ENCODE measurements around the gene NDUFAF2. TPM values are rescaled to one million over a fixed set of nuclear protein-coding genes. Genes with fewer than 3 reads are reported as not detected.

NDUFAF2 gene
- total RNA-seq, 2 donors from 2014 or later: 16.6 to 17.9 TPM

GRCh38 chr5:60918466-60918865 lies 26.5 kb upstream of the NDUFAF2 start:
- H3K9me3 ChIP-seq: no peaks in the 10 kb centered on the region
- no peaks in the 10 kb centered on the region for H3K36me3 ChIP-seq
- no peaks in the 10 kb centered on the region for H3K4me1 ChIP-seq (replicated peaks)
- H3K27me3 ChIP-seq (replicated peaks; ENCODE audit: insufficient read depth): no peaks in the 10 kb centered on the region
- no peak overlapping the region for H3K4me3 ChIP-seq
- DNase-seq (ENCODE audit: low spot score): no peak
- no peak overlapping the region for H3K27ac ChIP-seq
- intact Hi-C loops (cut with DNase I): no loop called here
- no peak for TF ChIP-seq POLR2AphosphoS5 (IDR thresholded peaks at IDR 0.05)
- TF ChIP-seq CTCF (IDR thresholded peaks at IDR 0.05): no peak
- no peak for TF ChIP-seq POLR2A (IDR thresholded peaks at IDR 0.05)
- WGBS: 98% methylated on average over 2 of the region's 2 CpGs

- intact Hi-C loops (cut with DNase I): no loop called here
- H3K36me3 ChIP-seq: no peaks in the 10 kb centered on the region
- H3K27ac ChIP-seq: no peak overlapping the region
- no peaks in the 10 kb centered on the region for H3K9me3 ChIP-seq
- no peak for DNase-seq (ENCODE audit: low spot score)
- no peak for TF ChIP-seq POLR2AphosphoS5 (IDR thresholded peaks at IDR 0.05)
- no peak for TF ChIP-seq POLR2A (IDR thresholded peaks at IDR 0.05)
- TF ChIP-seq CTCF (IDR thresholded peaks at IDR 0.05): no peak
- H3K4me3 ChIP-seq: no peak overlapping the region
- no peaks in the 10 kb centered on the region for H3K27me3 ChIP-seq (replicated peaks; ENCODE audit: insufficient read depth)
- H3K4me1 ChIP-seq (replicated peaks): no peaks in the 10 kb centered on the region
These were observed 17.6 kb upstream of the NDUFAF2 start for GRCh38 chr5:60927450-60927849.

- Histone ChIP-seq H3K27me3 (replicated peaks; ENCODE audit: insufficient read depth) (no peaks in the 10 kb centered on the region), H3K9me3 (no peaks in the 10 kb centered on the region), H3K27ac (no peak overlapping the region), H3K36me3 (no peaks in the 10 kb centered on the region), H3K4me1 (replicated peaks) (no peaks in the 10 kb centered on the region), H3K4me3 (no peak overlapping the region)
- 82% methylated on average over 6 of the region's 6 CpGs for WGBS
- TF ChIP-seq POLR2A (IDR thresholded peaks at IDR 0.05) (no peak), POLR2AphosphoS5 (IDR thresholded peaks at IDR 0.05) (no peak), CTCF (IDR thresholded peaks at IDR 0.05) (no peak)
- no peak for DNase-seq (ENCODE audit: low spot score)
- intact Hi-C loops (cut with DNase I): no loop called here
These were observed 16.0 kb upstream of the NDUFAF2 start for GRCh38 chr5:60929024-60929423.

- Histone ChIP-seq H3K4me3 (no peak overlapping the region), H3K27ac (no peak overlapping the region), H3K27me3 (replicated peaks; ENCODE audit: insufficient read depth) (no peaks in the 10 kb centered on the region), H3K4me1 (replicated peaks) (no peaks in the 10 kb centered on the region), H3K9me3 (no peaks in the 10 kb centered on the region), H3K36me3 (no peaks in the 10 kb centered on the region)
- WGBS: 77% methylated on average over 3 of the region's 3 CpGs
- DNase-seq (ENCODE audit: low spot score): no peak
- no peak for TF ChIP-seq CTCF (IDR thresholded peaks at IDR 0.05)
- TF ChIP-seq POLR2A (IDR thresholded peaks at IDR 0.05): no peak
- TF ChIP-seq POLR2AphosphoS5 (IDR thresholded peaks at IDR 0.05): no peak
- intact Hi-C loops (cut with DNase I): no loop called here
These were observed 1.4 kb upstream of the NDUFAF2 start for GRCh38 chr5:60943624-60944023.

GRCh38 chr5:60945813-60946187 lies 795 bp downstream of the NDUFAF2 start:
- DNase-seq (ENCODE audit: low spot score): peak; percentile 39
- no peaks in the 10 kb centered on the region for H3K36me3 ChIP-seq
- H3K4me1 ChIP-seq (replicated peaks): no peaks in the 10 kb centered on the region
- H3K4me3 ChIP-seq: peak overlapping the region; percentile 59 to 69
- H3K9me3 ChIP-seq: no peaks in the 10 kb centered on the region
- under 1% methylated on average over 18 of the region's 18 CpGs for WGBS
- TF ChIP-seq CTCF (IDR thresholded peaks at IDR 0.05) (no peak), POLR2A (IDR thresholded peaks at IDR 0.05) (peak; percentile 10), POLR2AphosphoS5 (IDR thresholded peaks at IDR 0.05) (no peak)
- intact Hi-C loops (cut with DNase I): loop anchor here (5.0 kb wide), 1 partner anchor 387 kb away; the partner anchor contains the start of gene ZSWIM6
- H3K27ac ChIP-seq: peak overlapping the region; percentile 81 to 82
- no peaks in the 10 kb centered on the region for H3K27me3 ChIP-seq (replicated peaks; ENCODE audit: insufficient read depth)

All from prostate gland (tissue), 2 donors.